Measurements from ENCODE around the gene EIF3CL. TPM values are rescaled to one million over a fixed set of nuclear protein-coding genes. Genes with fewer than 3 reads are reported as not detected.
"Not testable (repeated sequence)": the region's sequence is repeated elsewhere in the genome, so short reads cannot be mapped to it uniquely, and the experiment has no call there.

EIF3CL gene
- total RNA-seq, 2 donors from 2014 or later, result 19.8 to 76.1 TPM

DNA sequence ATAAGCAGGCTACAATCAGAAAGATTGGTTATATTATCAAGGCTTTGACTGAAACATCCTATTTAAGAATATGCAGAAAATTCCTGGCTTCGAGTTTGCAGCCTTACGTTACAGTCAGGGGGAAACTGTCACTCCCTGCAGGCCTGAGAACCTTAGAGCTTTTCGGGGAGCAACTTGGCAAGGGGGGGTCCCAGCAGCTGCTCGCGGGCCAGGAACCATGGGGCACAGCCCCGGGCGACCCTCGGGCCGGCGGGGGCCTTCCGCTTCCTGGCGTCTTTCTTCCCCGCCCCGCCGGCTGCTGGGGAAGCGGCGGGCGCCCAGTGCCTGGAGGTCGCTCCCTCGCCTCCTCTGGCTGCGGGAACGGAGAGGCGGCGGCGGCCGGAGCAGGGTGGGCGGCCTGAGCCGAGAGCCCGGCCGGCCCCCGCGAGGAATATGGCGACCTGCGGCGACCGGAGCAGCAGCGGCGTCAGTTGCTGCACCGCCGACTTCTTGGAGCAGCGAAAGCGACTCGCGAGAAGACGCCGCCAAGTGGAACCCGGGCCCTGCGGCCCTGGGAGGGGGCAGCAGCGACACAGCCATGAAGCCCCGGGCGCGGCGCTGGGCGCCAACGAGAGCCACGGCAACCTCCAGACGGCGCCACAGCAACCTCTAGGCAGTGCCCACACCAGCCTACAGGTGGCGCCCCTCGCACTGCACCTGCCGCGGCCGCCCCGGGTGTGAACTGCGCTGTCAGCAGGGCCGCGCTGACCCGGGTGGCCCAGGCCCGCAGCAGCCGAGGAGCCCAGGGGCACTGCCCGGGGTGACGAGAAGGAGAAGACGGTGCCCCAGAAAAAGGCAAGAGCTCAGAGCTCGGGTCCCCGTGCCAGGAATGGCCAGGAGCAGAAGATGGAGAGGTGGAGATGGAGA is 39.1 kb downstream of the EIF3CL start:
- DNase-seq; intact Hi-C loops (cut with DNase I, micrococcal nuclease): not testable (repeated sequence)
- peak; percentile 96 for ATAC-seq

DNA sequence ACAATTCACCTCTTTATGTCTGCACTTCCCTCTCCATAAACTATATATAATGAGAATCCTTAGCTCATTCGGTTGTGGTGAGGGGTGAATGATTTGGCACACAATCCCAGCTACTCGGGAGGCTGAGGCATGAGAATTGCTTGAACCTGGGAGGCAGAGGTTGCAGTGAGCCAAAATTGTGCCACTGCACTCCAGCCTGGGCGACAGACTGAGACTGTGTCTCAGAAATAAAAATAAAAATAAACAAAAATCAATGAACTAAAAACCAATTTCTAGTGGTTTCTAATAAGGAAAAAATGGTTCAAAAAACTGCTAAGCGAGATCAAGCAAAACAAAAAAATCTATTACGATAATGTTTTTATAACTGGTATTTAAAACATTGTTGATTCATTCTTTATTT is 40.2 kb downstream of the EIF3CL start, which contains the start of gene NPIPB6:
Gene NPIPB6, minus strand, starts transcription at position 101 of the 400 bp plus-strand sequence. CDS start 686 bp downstream, outside the sequence.
- ATAC-seq; DNase-seq; intact Hi-C loops (cut with DNase I, micrococcal nuclease): not testable (repeated sequence)

DNA sequence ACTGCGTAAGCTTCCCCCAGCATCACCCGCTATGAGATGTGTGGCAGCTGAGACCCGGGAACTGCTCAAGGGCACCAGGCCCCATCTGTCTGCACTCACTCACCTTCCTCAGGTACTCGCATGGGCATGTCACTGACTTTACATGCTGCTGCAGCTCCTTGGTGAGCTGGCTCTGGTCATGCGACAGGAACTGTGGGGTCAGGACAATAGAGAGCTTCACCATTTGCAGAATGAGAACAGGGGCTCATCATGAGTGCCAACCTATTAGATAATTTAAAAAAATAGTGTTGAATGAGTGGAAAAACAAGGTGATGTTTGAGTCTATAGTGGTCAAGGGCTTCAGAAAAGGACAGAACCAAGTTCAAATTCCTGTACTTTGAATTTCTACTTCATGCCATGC is 41.0 kb downstream of the EIF3CL start:
- DNase-seq, result peak in 1 of 2 donors; percentile 21
- ATAC-seq; intact Hi-C loops (cut with DNase I, micrococcal nuclease): not testable (repeated sequence)

DNA sequence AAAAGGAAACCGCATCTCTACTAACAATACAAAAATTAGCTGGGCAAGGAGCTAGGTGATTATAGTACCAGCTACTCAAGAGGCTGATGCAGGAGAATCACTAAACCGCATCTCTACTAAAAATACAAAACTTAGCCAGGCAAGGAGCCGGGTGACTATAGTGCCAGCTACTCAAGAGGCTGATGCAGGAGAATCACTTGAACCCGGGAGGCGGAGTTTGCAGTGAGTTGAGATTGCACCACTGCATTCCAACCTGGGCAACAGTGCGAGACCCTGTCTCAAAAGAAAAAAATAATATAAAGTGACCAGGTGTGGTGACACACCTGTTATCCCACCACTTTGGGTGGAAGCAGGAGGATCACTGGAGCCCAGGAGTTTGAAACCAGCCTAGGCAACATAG is 65.4 kb downstream of the EIF3CL start:
- DNase-seq; ATAC-seq; intact Hi-C loops (cut with DNase I, micrococcal nuclease): not testable (repeated sequence)

DNA sequence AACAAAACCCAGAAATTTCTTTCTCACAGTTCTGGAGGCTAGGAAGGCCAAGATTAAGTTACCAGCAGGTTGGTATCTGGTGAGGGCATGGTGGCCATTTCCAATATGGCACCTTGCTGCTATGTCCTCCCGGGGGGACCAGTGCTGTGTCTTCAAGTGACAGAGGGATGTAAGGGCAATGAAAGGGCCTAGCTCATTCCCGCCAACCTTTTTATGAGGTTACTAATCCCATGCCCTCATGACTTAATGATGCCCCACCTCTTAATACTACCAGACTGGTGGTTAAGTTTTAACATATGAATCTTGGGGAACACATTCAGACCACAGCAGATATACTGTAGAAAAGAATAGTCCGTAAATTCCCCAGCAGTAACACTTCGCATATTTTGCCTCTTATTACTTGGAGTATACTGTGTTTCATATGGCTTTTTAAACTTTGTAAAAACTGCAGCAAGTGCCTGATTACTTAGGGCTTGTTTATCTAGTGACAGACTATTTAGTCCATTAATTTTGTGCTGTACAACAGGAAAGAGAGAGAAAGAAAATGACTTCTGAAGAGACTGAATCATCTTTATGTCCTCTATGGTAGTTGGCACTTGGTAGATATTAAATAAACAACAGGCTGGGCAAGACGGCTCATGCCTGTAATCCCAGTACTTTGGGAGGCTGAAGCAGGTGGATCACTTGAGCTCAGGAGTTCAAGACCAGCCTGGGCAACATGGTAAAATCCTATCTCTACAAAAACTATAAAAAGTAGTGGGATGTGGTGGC is 66.5 kb downstream of the EIF3CL start:
- ATAC-seq; intact Hi-C loops (cut with DNase I, micrococcal nuclease); DNase-seq: not testable (repeated sequence)

DNA sequence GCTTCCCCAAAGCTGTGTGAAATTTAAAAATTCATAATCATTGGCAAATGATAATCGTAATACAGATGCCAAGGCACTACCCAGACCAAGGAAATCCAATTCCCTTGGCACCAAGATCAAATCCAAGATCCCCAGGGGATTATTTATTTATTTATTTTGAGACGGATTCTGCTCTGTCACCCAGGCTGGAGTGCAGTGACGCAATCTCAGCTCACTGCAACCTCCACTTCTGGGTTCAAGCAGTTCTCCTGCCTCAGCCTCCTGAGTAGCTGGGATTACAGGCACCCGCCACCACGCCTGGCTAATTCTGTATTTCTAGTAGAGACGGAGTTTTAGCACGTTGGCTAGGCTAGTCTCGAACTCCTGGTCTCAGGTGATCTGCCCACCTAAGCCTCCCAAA is 68.0 kb downstream of the EIF3CL start:
- ATAC-seq; DNase-seq; intact Hi-C loops (cut with DNase I, micrococcal nuclease): not testable (repeated sequence)

DNA sequence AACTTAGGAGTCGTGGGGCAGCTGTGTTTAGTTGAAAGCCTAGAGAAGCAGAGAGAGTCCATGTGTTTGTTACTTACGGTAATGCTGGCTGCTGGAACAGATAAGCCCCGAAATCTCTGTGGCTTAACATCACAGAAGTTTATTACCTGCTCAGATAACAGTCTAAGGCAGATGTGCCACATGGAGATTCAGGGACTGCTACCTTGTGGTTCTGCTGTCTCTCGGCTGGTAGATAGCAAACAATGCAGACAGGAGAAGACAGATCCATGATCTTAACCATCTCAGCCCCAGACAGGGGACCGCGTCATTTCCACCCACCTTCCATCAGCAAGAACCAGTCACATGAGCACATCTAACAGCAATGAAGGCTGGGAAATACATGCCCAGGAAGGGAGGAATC is 71.0 kb downstream of the EIF3CL start:
- intact Hi-C loops (cut with DNase I, micrococcal nuclease); ATAC-seq; DNase-seq: not testable (repeated sequence)

DNA sequence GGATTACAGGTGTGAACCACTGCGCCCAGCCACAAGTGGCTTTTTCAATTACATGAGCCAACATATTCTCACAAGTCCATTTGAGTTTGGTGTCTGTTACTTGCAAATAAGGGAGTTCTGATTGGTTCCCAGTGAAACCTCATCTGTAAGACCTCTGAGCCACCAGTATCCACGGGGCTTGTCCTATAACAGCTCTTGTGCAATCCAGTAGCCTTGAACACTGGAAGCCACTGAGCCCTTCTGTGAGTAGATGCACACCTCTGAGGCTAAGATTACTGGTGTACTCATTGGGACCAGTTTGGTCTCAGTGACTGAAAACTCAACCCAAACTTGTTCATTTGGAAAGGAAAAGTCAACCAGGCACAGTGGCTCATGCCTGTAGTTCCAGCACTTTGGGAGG is 72.7 kb downstream of the EIF3CL start:
- DNase-seq; ATAC-seq; intact Hi-C loops (cut with DNase I, micrococcal nuclease): not testable (repeated sequence)

DNA sequence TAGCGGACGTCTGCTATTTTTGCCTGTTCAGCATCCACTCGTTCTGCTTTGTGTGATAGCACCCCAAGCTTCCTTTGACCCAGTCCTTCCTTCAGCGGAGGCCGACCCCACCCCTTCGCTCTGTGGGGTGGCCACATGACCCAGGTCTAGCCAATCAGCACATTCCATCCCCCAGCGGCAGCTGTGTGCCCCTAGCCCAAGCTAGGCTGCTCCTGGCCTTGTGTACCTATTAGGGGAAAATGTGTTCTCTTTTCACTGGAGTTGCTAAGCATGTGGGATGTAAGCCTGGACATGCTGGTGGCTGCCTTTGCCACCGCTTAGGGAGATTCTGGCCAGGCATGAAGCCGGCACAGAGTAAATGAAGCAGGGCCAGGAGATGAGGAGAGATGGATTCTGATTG is 73.4 kb downstream of the EIF3CL start:
- DNase-seq; intact Hi-C loops (cut with DNase I, micrococcal nuclease); ATAC-seq: not testable (repeated sequence)

Small RNAs within 50 kb of the gene (microRNA-seq; reads per million reads assigned to microRNA genes)
- 0 reads per million in 2 donors for gene MIR6862-1

Other genes starting within 250 kb of the EIF3CL start
- gene XPO6, start 191.9 kb downstream of the EIF3CL start, total RNA-seq, result 100 to 1,000 TPM; 104 to 105 TPM
- under 1 TPM; 0.28 to 0.58 TPM for gene SBK1, start 111.3 kb downstream of the EIF3CL start, total RNA-seq
- gene NPIPB6, start 40.3 kb downstream of the EIF3CL start, total RNA-seq, result 1 to 10 TPM; 2.0 to 4.0 TPM
- under 1 TPM in 1 of 2 donors, not detected in 1; 0.21 TPM for gene NPIPB7, start 68.5 kb upstream of the EIF3CL start, total RNA-seq
- gene CLN3, start 88.2 kb upstream of the EIF3CL start, total RNA-seq, result 100 to 1,000 TPM in 1 of 2 donors, 10 to 100 TPM in 1; 84.0 to 142 TPM
- gene APOBR, start 90.8 kb upstream of the EIF3CL start, total RNA-seq, result 10 to 100 TPM; 49.8 to 96.0 TPM
- gene IL27, start 103.0 kb upstream of the EIF3CL start, total RNA-seq, result not detected
- 100 to 1,000 TPM in 1 of 2 donors, 10 to 100 TPM in 1; 52.2 to 106 TPM for gene NUPR1, start 135.1 kb upstream of the EIF3CL start, total RNA-seq
- 10 to 100 TPM; 21.7 to 26.4 TPM for gene SGF29, start 150.1 kb upstream of the EIF3CL start, total RNA-seq
- 10 to 100 TPM; 26.9 to 30.6 TPM for gene SULT1A2, start 193.2 kb upstream of the EIF3CL start, total RNA-seq
- 100 to 1,000 TPM; 115 to 135 TPM for gene SULT1A1, start 206.2 kb upstream of the EIF3CL start, total RNA-seq
- 1 to 10 TPM; 1.6 to 5.7 TPM for gene NPIPB8, start 234.2 kb upstream of the EIF3CL start, total RNA-seq

Measured in left colon (tissue), 2 donors.